ENCODE measurements around the gene PDE3B.
"Not testable (repeated sequence)": the region's sequence is repeated elsewhere in the genome, so short reads cannot be mapped to it uniquely, and the experiment has no call there.

PDE3B gene

GRCh38 chr11:14678350-14678749, 34.7 kb downstream of the PDE3B start:
- Mint-ChIP-seq H3K9me3 (peaks cover 19% of the 10 kb centered on the region), H3K27me3 (no peaks in the 10 kb centered on the region), H3K36me3 (ENCODE audit: low read depth) (peaks cover 81% of the 10 kb centered on the region), H3K4me1 (ENCODE audit: low read depth) (peaks cover 63% of the 10 kb centered on the region), H3K4me3 (no peak overlapping the region), H3K27ac (no peak overlapping the region)
- DNase-seq: no peak

- DNase-seq: no peak
- H3K27me3 Mint-ChIP-seq: no peaks in the 10 kb centered on the region
- H3K4me3 Mint-ChIP-seq: no peak overlapping the region
- peaks cover 79% of the 10 kb centered on the region for H3K36me3 Mint-ChIP-seq (ENCODE audit: low read depth)
- no peak overlapping the region for H3K27ac Mint-ChIP-seq
- peaks cover 17% of the 10 kb centered on the region for H3K9me3 Mint-ChIP-seq
- peaks cover 64% of the 10 kb centered on the region for H3K4me1 Mint-ChIP-seq (ENCODE audit: low read depth)
These were observed 36.1 kb downstream of the PDE3B start for GRCh38 chr11:14679662-14680061.

- not testable (repeated sequence) for H3K4me3 Mint-ChIP-seq, H3K27me3 Mint-ChIP-seq, DNase-seq, H3K9me3 Mint-ChIP-seq
- Mint-ChIP-seq H3K27ac (peak overlapping the region; percentile 50), H3K36me3 (ENCODE audit: low read depth) (peaks cover 60% of the 10 kb centered on the region), H3K4me1 (ENCODE audit: low read depth) (peaks cover 64% of the 10 kb centered on the region)
These were observed 40.8 kb downstream of the PDE3B start for GRCh38 chr11:14684234-14684915.

- peaks cover 53% of the 10 kb centered on the region for H3K36me3 Mint-ChIP-seq (ENCODE audit: low read depth)
These were observed 43.9 kb downstream of the PDE3B start for GRCh38 chr11:14687456-14687855.

GRCh38 chr11:14687943-14688627, 44.5 kb downstream of the PDE3B start:
- H3K27ac Mint-ChIP-seq: no peak overlapping the region
- H3K27me3 Mint-ChIP-seq: no peaks in the 10 kb centered on the region
- peaks cover 58% of the 10 kb centered on the region for H3K36me3 Mint-ChIP-seq (ENCODE audit: low read depth)
- no peak for DNase-seq
- H3K4me3 Mint-ChIP-seq: no peak overlapping the region
- H3K4me1 Mint-ChIP-seq (ENCODE audit: low read depth): peaks cover 52% of the 10 kb centered on the region
- peaks cover 18% of the 10 kb centered on the region for H3K9me3 Mint-ChIP-seq

More at GRCh38 chr11:14687456-14687855, 43.9 kb downstream of the PDE3B start:
- Mint-ChIP-seq H3K9me3 (peaks cover 16% of the 10 kb centered on the region), H3K27me3 (no peaks in the 10 kb centered on the region), H3K4me1 (ENCODE audit: low read depth) (peaks cover 52% of the 10 kb centered on the region), H3K4me3 (no peak overlapping the region), H3K27ac (no peak overlapping the region)
- DNase-seq: no peak

- Mint-ChIP-seq H3K36me3 (ENCODE audit: low read depth) (peaks cover 63% of the 10 kb centered on the region), H3K4me1 (ENCODE audit: low read depth) (peaks cover 40% of the 10 kb centered on the region), H3K9me3 (peaks cover 25% of the 10 kb centered on the region)
- H3K4me3 Mint-ChIP-seq, DNase-seq, H3K27ac Mint-ChIP-seq, H3K27me3 Mint-ChIP-seq: not testable (repeated sequence)
These were observed 52.1 kb downstream of the PDE3B start for GRCh38 chr11:14695656-14696055.

GRCh38 chr11:14698771-14699170, 55.2 kb downstream of the PDE3B start:
- H3K9me3 Mint-ChIP-seq: peaks cover 28% of the 10 kb centered on the region
- no peaks in the 10 kb centered on the region for H3K27me3 Mint-ChIP-seq
- peaks cover 60% of the 10 kb centered on the region for H3K36me3 Mint-ChIP-seq (ENCODE audit: low read depth)
- peak overlapping the region; percentile 72 for H3K27ac Mint-ChIP-seq
- peaks cover 51% of the 10 kb centered on the region for H3K4me1 Mint-ChIP-seq (ENCODE audit: low read depth)
- peak overlapping the region; percentile 33 for H3K4me3 Mint-ChIP-seq
- no peak for DNase-seq

- peaks cover 59% of the 10 kb centered on the region for H3K36me3 Mint-ChIP-seq (ENCODE audit: low read depth)
- no peak overlapping the region for H3K27ac Mint-ChIP-seq
- peaks cover 29% of the 10 kb centered on the region for H3K9me3 Mint-ChIP-seq
These were observed 57.0 kb downstream of the PDE3B start for GRCh38 chr11:14700593-14700992.

GRCh38 chr11:14702760-14703159, 59.2 kb downstream of the PDE3B start:
- H3K36me3 Mint-ChIP-seq (ENCODE audit: low read depth): peaks cover 62% of the 10 kb centered on the region
- DNase-seq: no peak
- H3K4me3 Mint-ChIP-seq: no peak overlapping the region
- H3K9me3 Mint-ChIP-seq: peaks cover 33% of the 10 kb centered on the region
- H3K4me1 Mint-ChIP-seq (ENCODE audit: low read depth): peaks cover 44% of the 10 kb centered on the region
- H3K27me3 Mint-ChIP-seq: no peaks in the 10 kb centered on the region
- H3K27ac Mint-ChIP-seq: no peak overlapping the region

More at GRCh38 chr11:14700593-14700992, 57.0 kb downstream of the PDE3B start:
- no peak for DNase-seq
- H3K4me3 Mint-ChIP-seq: peak overlapping the region; percentile 8
- peaks cover 56% of the 10 kb centered on the region for H3K4me1 Mint-ChIP-seq (ENCODE audit: low read depth)
- no peaks in the 10 kb centered on the region for H3K27me3 Mint-ChIP-seq

- Mint-ChIP-seq H3K4me3 (no peak overlapping the region), H3K36me3 (ENCODE audit: low read depth) (peaks cover 69% of the 10 kb centered on the region), H3K27ac (no peak overlapping the region)
These were observed 60.1 kb downstream of the PDE3B start for GRCh38 chr11:14703731-14704130.

GRCh38 chr11:14705067-14705466, 61.5 kb downstream of the PDE3B start:
- Mint-ChIP-seq H3K9me3 (peaks cover 45% of the 10 kb centered on the region), H3K4me3 (no peak overlapping the region), H3K4me1 (ENCODE audit: low read depth) (peaks cover 43% of the 10 kb centered on the region), H3K27ac (no peak overlapping the region), H3K36me3 (ENCODE audit: low read depth) (peaks cover 76% of the 10 kb centered on the region), H3K27me3 (no peaks in the 10 kb centered on the region)
- DNase-seq: no peak

More at GRCh38 chr11:14703731-14704130, 60.1 kb downstream of the PDE3B start:
- Mint-ChIP-seq H3K27me3 (no peaks in the 10 kb centered on the region), H3K9me3 (peaks cover 37% of the 10 kb centered on the region), H3K4me1 (ENCODE audit: low read depth) (peaks cover 42% of the 10 kb centered on the region)
- DNase-seq: no peak

- Mint-ChIP-seq H3K4me1 (ENCODE audit: low read depth) (peaks cover 43% of the 10 kb centered on the region), H3K27me3 (no peaks in the 10 kb centered on the region), H3K4me3 (peak overlapping the region; percentile 25), H3K9me3 (peaks cover 12% of the 10 kb centered on the region), H3K36me3 (ENCODE audit: low read depth) (peaks cover 40% of the 10 kb centered on the region), H3K27ac (peak overlapping the region; percentile 77)
- DNase-seq: no peak
These were observed 70.1 kb downstream of the PDE3B start for GRCh38 chr11:14713496-14714244.

- peak overlapping the region; percentile 26 for H3K27ac Mint-ChIP-seq
- not testable (repeated sequence) for DNase-seq, H3K27me3 Mint-ChIP-seq, H3K9me3 Mint-ChIP-seq, H3K4me3 Mint-ChIP-seq
- H3K4me1 Mint-ChIP-seq (ENCODE audit: low read depth): peaks cover 26% of the 10 kb centered on the region
- H3K36me3 Mint-ChIP-seq (ENCODE audit: low read depth): peaks cover 23% of the 10 kb centered on the region
These were observed 72.1 kb downstream of the PDE3B start for GRCh38 chr11:14715669-14716068.

- H3K9me3 Mint-ChIP-seq: no peaks in the 10 kb centered on the region
- no peak for DNase-seq
- no peaks in the 10 kb centered on the region for H3K27me3 Mint-ChIP-seq
- peaks cover 39% of the 10 kb centered on the region for H3K4me1 Mint-ChIP-seq (ENCODE audit: low read depth)
- peaks cover 4% of the 10 kb centered on the region for H3K36me3 Mint-ChIP-seq (ENCODE audit: low read depth)
- H3K4me3 Mint-ChIP-seq: no peak overlapping the region
- H3K27ac Mint-ChIP-seq: no peak overlapping the region
These were observed 78.9 kb downstream of the PDE3B start for GRCh38 chr11:14722496-14722895.
